CD4-positive, alpha-beta T cell (primary cell): ENCODE results near the gene ST3GAL3. TPM values are rescaled to one million over a fixed set of nuclear protein-coding genes. Genes with fewer than 3 reads are reported as not detected.
A peak's percentile ranks its signal among the peaks of the same experiment; 100 is the strongest.

ENCODE experiments used
- ATAC-seq: fragments of 200-7000 bp; cut with Tn5 transposase; one replicate; pipeline ENCODE4 v1.10.0; 2022; ENCODE audit warnings: mild to moderate bottlenecking; ENCODE audit not compliant: poor library complexity
- CTCF ChIA-PET: fragments of 350-600 bp; sonication (Branson Sonifier 250); formaldehyde crosslinking; loops from one replicate; lab custom pipeline; 2021; ENCODE audit warnings: antibody characterized with exemption, inconsistent platforms; lab: Charles Lee
- POLR2A ChIA-PET: fragments of 350-600 bp; sonication (Branson Sonifier 250); formaldehyde crosslinking; loops from one replicate; lab custom pipeline; 2021; ENCODE audit warnings: antibody characterized with exemption, inconsistent platforms; lab: Charles Lee
- DNase-seq, 14 experiments: peaks; one replicate each; pipeline ENCODE4 v3.0.0-alpha.2; 2013 to 2020; ENCODE audit warnings: mixed read lengths in 2 of 14
- H3K27ac ChIP-seq, 2 donors: one replicate each; pipeline versions ENCODE4 v1.5.1 to v1.7.0; 2013; ENCODE audit warnings: low read length in 2 of 2, low read depth in 1 of 2, mild to moderate bottlenecking in 1 of 2
- H3K27me3 ChIP-seq, 2 experiments: 1 replicate in 1 of 2; 2 replicates in 1 of 2; pipeline versions ENCODE4 v1.6.1 to v1.7.0; 2013; ENCODE audit warnings: low read length in 2 of 2, control low read depth in 1 of 2, mild to moderate bottlenecking in 1 of 2, moderate library complexity in 1 of 2; ENCODE audit not compliant: insufficient read depth in 2 of 2, control insufficient read depth in 1 of 2
- H3K36me3 ChIP-seq: one replicate; pipeline ENCODE4 v1.6.1; 2013; ENCODE audit warnings: low read length, control low read depth; ENCODE audit not compliant: insufficient read depth
- H3K4me1 ChIP-seq: one replicate; pipeline ENCODE4 v1.6.1; 2013; ENCODE audit warnings: low read length, control low read depth; ENCODE audit not compliant: insufficient read depth
- H3K4me3 ChIP-seq: one replicate; pipeline ENCODE4 v1.5.1; 2013; ENCODE audit warnings: mild to moderate bottlenecking, low read length, moderate library complexity
- H3K9me3 ChIP-seq, 2 experiments: 1 replicate in 1 of 2; 2 replicates in 1 of 2; pipeline versions ENCODE4 v1.6.1 to v1.7.0; 2013; ENCODE audit warnings: low read length in 2 of 2, mild to moderate bottlenecking in 2 of 2, control low read depth in 1 of 2, moderate library complexity in 1 of 2; ENCODE audit not compliant: control insufficient read depth in 1 of 2, insufficient read depth in 1 of 2
- H3K27ac Mint-ChIP-seq: one replicate; pipeline ENCODE4 v1.8.0; 2020; ENCODE audit warnings: mixed read lengths
- H3K27me3 Mint-ChIP-seq: one replicate; pipeline ENCODE4 v1.8.0; 2021; ENCODE audit warnings: mixed read lengths
- H3K36me3 Mint-ChIP-seq: one replicate; pipeline ENCODE4 v1.8.0; 2021; ENCODE audit warnings: low read depth, mixed read lengths
- H3K4me1 Mint-ChIP-seq: one replicate; pipeline ENCODE4 v1.8.0; 2021; ENCODE audit warnings: low read depth, mixed read lengths
- H3K4me3 Mint-ChIP-seq: one replicate; pipeline ENCODE4 v1.8.0; 2020; ENCODE audit warnings: mild to moderate bottlenecking, mixed read lengths
- H3K9me3 Mint-ChIP-seq: one replicate; pipeline ENCODE4 v1.8.0; 2020; ENCODE audit warnings: mixed read lengths
- intact Hi-C, 2 experiments: fragments of 100-400 bp; cut with DNase I in 1 of 2; cut with micrococcal nuclease in 1 of 2; formaldehyde crosslinking; loops; one replicate each; pipeline versions ENCODE4 v1.15.1 to v1.9.0; 2023 to 2025; cut with DNase I, micrococcal nuclease
- total RNA-seq, 174 experiments: library from RNA in 2 of 174; stranded (reverse) in 2 of 174; gene quantifications; one replicate each; pipeline ENCODE4 v1.2.3 and lab custom pipeline; 2021 to 2026
- TF ChIP-seq, protein P1 (sequence below): fragments of 200-600 bp; IDR thresholded peaks from one replicate; pipeline ENCODE4 v1.8.0; 2022; ENCODE audit warnings: antibody characterized with exemption, mild to moderate bottlenecking

Gene ST3GAL3
- total RNA-seq, 2 experiments from 2014 or later = 17.6 to 20.5 TPM

DNA sequence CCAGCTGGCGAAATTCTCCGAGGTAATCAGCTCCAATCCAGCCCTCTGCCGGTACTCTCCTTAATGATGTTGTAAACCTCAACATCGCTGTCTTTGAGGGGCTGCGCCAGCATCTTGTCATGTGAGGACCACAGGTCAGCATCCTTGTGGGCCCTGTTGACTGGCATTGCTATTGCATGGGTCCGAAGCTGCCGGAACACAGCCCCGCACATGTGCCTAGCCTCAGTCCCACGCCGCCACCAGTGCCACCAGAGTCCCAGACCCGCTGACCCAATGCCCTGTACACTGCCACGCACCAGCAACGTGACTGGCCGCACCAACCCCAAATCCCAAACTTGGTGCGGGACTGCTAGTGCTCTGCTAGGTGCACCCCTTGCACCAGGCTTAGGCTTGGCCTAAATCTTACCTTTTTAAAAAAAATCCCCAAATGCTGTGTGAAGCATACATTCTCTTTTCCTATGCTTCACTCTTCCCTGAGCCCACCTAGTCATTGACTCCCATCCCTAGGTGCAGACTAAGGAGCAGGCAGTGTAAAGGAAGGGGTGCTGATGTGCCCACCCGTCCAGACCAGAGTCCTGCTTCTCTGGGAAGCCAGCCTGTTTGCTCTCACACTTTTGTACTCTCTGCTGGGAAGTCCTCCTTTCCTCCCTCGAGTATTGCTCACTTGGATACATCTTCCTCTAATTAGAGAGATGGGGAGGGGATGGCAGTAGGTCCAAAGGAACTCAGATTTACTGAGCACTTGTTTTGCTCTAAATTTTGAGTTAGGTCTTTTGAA is 144.4 kb downstream of the ST3GAL3 start:
- ChIA-PET CTCF (no interaction called here), POLR2A (no interaction called here)
- Mint-ChIP-seq H3K27ac (no peak overlapping the region), H3K9me3 (no peaks in the 10 kb centered on the region), H3K27me3 (no peaks in the 10 kb centered on the region), H3K4me1 (peaks cover 23% of the 10 kb centered on the region), H3K4me3 (no peak overlapping the region), H3K36me3 (peaks cover 22% of the 10 kb centered on the region)
- no peak for DNase-seq
- no peak for ATAC-seq
- no peaks in the 10 kb centered on the region for H3K9me3 ChIP-seq
- TF ChIP-seq, protein P1, sequence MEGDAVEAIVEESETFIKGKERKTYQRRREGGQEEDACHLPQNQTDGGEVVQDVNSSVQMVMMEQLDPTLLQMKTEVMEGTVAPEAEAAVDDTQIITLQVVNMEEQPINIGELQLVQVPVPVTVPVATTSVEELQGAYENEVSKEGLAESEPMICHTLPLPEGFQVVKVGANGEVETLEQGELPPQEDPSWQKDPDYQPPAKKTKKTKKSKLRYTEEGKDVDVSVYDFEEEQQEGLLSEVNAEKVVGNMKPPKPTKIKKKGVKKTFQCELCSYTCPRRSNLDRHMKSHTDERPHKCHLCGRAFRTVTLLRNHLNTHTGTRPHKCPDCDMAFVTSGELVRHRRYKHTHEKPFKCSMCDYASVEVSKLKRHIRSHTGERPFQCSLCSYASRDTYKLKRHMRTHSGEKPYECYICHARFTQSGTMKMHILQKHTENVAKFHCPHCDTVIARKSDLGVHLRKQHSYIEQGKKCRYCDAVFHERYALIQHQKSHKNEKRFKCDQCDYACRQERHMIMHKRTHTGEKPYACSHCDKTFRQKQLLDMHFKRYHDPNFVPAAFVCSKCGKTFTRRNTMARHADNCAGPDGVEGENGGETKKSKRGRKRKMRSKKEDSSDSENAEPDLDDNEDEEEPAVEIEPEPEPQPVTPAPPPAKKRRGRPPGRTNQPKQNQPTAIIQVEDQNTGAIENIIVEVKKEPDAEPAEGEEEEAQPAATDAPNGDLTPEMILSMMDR = no peak
- no peak overlapping the region for H3K4me3 ChIP-seq
- no peaks in the 10 kb centered on the region for H3K36me3 ChIP-seq
- no peaks in the 10 kb centered on the region for H3K27me3 ChIP-seq
- no peaks in the 10 kb centered on the region for H3K4me1 ChIP-seq
- H3K27ac ChIP-seq = no peak overlapping the region
- intact Hi-C loops = no loop called here

DNA sequence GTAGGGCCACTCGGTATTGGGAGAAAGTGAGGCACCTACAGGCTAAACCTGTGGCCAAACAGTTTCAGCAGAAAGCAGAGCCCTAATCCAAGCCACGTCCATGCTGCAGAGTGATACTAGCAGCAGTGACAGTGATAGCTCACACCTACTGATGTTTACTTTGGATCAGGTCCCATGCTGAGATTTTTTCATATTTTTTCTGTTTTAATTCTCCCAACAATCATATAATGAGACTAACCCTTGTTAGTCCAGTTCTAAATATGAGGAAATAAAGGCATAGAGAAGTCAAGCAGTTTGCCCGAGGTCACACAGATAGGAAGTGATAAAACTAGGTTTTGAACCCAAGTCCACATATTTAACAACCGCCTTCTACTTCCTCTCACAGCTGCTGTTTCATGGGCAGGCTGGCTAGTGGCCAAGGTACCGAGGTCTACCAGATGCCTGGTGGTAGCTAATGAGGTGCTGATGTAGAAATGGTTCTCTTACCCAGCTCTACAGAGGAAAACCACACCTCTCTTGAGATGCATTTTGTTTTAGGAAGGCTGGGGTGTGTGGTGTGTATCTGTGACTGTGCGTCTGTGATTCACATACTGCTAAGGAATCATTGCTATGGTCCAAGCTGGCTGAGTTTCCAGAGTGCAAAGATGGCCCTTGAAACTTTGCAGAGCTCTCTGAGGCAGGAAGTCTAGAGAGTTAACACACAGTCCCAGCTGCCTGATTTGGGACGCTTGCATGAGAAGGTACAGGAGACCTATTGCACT is 146.0 kb downstream of the ST3GAL3 start:
- no peaks in the 10 kb centered on the region for H3K27me3 ChIP-seq
- H3K4me3 Mint-ChIP-seq = no peak overlapping the region
- intact Hi-C loops = no loop called here
- H3K9me3 ChIP-seq = no peaks in the 10 kb centered on the region
- no peaks in the 10 kb centered on the region for H3K9me3 Mint-ChIP-seq
- H3K4me1 ChIP-seq = no peaks in the 10 kb centered on the region
- no peak overlapping the region for H3K27ac Mint-ChIP-seq
- ChIA-PET POLR2A (no interaction called here), CTCF (no interaction called here)
- no peak overlapping the region for H3K27ac ChIP-seq
- H3K4me3 ChIP-seq = no peak overlapping the region
- peaks cover 18% of the 10 kb centered on the region for H3K4me1 Mint-ChIP-seq
- peaks cover 17% of the 10 kb centered on the region for H3K36me3 Mint-ChIP-seq
- no peaks in the 10 kb centered on the region for H3K27me3 Mint-ChIP-seq
- peaks cover 5% of the 10 kb centered on the region for H3K36me3 ChIP-seq
- TF ChIP-seq, protein P1 = no peak
- ATAC-seq (no peak), DNase-seq (peak in 3 of 14 experiments; percentile 36 to 64 (median 39))

DNA sequence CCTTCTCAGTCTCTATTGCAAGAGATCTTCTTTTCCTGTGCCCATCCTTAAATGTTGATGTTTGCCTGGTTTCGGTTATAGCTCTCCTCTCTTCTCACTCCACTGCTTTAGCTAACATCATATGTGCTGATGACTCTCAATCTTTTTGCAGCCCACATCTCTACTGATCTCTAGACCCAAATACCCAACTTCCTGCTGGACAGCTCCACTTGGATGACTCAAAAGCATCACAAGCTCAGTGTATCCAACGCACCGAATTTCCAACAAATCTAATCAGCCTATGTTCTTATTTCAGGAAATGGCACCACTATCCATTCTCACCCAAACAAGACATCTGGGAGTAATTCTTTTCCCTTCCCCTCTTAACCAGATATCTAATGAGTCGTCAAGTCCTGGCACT is 147.1 kb downstream of the ST3GAL3 start:
- Histone ChIP-seq H3K4me1 (no peaks in the 10 kb centered on the region), H3K27me3 (no peaks in the 10 kb centered on the region), H3K36me3 (peaks cover 11% of the 10 kb centered on the region), H3K4me3 (no peak overlapping the region), H3K9me3 (no peaks in the 10 kb centered on the region), H3K27ac (no peak overlapping the region)
- CTCF ChIA-PET = no interaction called here
- no peak overlapping the region for H3K27ac Mint-ChIP-seq
- TF ChIP-seq, protein P1 = no peak
- no peak for ATAC-seq
- POLR2A ChIA-PET = no interaction called here
- H3K27me3 Mint-ChIP-seq = no peaks in the 10 kb centered on the region
- H3K4me1 Mint-ChIP-seq = peaks cover 18% of the 10 kb centered on the region
- H3K9me3 Mint-ChIP-seq = no peaks in the 10 kb centered on the region
- H3K36me3 Mint-ChIP-seq = peaks cover 17% of the 10 kb centered on the region
- intact Hi-C loops = no loop called here
- no peak overlapping the region for H3K4me3 Mint-ChIP-seq
- DNase-seq = no peak
